GM19452 (cell line): ENCODE data around the gene SOCS4.

Experiments
- ATAC-seq: cut with Tn5 transposase; IDR thresholded peaks from one replicate; pipeline ENCODE4 v1.9.1; 2021; ENCODE audit not compliant: unreplicated experiment

SOCS4 gene

DNA sequence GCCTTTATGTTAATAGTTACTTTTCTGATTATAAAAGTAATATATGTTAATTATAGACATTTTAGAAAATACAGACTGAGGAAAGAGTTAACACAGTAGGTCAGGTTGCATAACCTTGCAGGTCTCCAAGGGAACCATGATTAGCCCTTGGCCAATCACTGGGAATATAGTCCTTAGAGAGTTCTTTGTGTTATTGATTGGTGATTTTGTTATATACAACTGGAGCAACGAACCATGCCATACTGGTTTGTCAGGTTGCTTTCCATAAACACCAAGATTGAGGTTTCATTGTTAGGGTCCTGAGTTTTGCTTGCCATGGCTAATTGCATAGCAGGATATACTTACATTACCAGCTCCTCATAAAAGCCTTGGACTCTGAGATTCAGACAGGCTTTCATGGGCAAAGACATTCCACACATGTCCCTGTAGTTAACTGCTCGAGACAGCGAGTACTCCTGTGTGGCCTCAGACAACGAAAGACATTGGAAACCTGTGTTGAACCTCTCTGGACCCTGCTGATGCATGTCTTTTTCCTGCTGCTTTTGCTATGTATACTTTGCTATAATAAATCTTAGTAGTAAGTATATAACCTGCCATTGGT lies 58.1 kb downstream of the SOCS4 start:
- ATAC-seq, result no peak

DNA sequence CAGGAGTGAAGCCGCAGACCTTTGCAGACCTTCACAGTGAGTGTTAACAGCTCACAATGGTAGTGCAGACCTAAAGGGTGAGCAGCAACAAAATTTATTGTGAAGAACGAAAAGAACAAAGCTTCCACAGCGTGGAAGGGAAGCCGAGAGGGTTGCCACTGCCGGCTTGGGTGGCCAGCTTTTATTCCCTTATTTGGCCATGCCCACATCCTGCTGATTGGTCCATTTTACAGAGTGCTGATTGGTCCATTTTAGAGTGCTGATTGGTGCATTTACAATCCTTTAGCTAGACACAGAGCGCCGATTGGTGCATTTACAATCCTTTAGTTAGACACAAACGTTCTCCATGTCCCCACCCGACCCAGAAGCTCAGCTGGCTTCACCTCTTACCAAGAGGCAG lies 59.9 kb downstream of the SOCS4 start:
- ATAC-seq, result no peak

GRCh38 chr14:55088356-55088755 lies 61.3 kb downstream of the SOCS4 start:
- no peak for ATAC-seq

- no peak for ATAC-seq
Measured at GRCh38 chr14:55092341-55092740, 65.3 kb downstream of the SOCS4 start.

DNA sequence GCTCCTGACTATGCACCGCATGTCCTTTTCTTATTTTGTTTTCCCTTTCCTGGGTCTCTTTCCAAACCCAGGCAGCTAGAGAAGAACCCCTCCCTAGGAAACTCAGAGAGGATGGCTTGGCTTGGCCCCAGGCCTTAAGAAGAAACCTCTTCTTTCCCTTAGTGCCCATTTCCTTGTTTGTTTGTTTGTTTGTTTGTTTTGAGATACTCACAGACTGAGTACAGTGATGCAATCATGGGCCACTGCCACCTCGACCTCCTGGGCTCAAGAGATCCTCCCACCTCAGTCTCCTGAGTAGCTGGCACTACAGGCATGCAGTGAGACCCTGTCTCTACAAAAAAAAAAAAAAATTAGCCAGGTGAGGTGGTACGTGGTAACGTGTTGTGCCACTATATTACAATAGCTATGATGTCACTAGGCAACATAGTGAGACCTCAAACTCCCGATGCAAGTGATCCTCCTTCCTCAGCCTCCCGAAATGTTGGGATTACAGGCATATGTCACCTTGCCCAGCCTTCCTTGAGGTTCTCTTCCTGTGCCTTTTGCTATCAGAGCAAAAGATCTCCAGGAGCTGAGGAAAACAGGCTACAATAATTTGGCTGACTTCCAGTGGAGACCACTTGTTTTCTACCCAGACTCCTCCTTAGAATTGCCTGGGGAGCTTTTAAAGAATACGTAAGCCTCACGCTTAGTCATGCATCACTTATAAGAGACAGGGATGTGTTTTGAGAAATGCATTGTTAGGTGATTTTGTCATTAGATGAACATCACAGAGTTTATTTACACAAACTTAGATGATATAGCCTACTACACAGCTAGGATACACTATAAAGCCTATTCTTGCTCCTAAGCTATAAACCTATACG lies 67.5 kb downstream of the SOCS4 start:
- no peak for ATAC-seq

DNA sequence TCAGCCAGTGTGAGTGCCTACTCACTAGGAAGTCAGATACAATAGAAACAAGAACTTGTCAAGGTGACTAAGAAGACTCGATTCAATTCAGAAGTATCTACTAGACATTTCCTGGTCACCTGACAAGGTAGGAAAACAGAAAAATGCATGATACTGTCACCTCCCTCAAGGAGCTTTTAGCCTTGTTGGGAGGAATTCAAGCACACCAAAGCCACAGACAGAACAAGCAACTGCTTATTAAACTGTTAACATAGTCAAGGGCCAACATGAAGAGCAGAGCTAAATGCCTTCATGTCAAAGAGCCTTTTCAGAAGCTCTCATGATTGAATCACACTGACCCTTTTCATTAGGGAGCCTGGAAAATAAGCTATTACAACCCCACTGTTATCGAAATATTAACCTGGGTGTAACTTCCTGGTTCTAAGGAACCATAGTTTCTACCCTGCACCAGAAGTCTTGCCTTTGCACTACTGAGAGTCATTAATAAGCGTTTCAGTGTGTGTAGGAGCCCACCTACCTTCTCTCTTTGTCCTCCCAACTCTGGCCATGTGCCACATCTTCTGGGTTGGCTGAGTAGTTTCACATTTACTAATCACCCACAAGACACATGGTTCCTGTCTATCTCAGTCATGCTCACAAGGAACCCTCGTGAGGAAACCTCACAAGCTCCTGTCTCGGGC lies 71.0 kb downstream of the SOCS4 start:
- ATAC-seq, result peak; percentile 57

DNA sequence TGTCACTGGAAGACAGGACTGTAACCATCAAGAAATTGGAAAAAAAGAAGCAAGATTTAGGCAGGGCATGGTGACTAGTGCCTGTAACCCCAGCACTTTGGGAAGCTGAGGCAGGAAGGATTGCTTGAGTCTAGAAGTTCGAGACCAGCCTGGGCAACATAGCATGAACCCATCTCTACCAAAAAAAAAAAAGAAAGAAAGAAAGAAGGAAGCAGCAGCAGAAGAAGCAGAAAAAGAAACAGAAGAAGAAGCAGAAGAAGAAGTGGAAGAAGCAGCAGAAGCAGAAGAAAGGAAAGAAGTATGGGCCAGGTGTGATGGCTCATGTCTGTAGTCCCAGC lies 71.5 kb downstream of the SOCS4 start:
- no peak for ATAC-seq
